Measurements from ENCODE around the gene ZNF33B.
"Not testable (repeated sequence)": the region's sequence is repeated elsewhere in the genome, so short reads cannot be mapped to it uniquely, and the experiment has no call there.

Gene ZNF33B

GRCh38 chr10:42638055-42638820, at the start of gene ZNF33B:
TSS of gene ZNF33B (minus strand) at chr10:42638570. CDS start at chr10:42636928, 1,642 bp downstream.
- peak; percentile 87 for DNase-seq (ENCODE audit: low spot score)

- DNase-seq (ENCODE audit: low spot score) = no peak
Measured at GRCh38 chr10:42684517-42684916, 46.1 kb upstream of the ZNF33B start.

DNA sequence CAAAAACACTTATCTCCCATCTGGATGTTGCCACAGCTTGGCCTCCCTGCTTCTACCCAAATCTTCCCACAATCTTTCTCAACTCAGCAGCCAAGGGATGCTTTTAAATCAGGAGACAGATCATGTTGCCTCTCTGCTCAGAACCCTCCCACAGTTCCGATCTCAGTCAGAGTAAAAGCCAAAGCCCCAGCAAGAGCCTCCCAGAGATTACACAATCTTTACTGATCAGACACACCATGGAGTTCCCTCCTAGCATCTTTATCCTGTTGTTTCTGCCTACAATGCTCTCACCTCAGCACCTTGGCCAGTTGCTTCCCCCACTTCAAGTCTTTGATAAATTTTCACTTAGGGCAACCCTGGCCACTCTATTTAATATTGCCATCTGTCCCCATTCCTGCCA, 41.9 kb upstream of the ZNF33B start:
- DNase-seq (ENCODE audit: low spot score) = no peak

- DNase-seq (ENCODE audit: low spot score) = not testable (repeated sequence)
Measured at GRCh38 chr10:42665181-42665979, 27.0 kb upstream of the ZNF33B start.

DNA sequence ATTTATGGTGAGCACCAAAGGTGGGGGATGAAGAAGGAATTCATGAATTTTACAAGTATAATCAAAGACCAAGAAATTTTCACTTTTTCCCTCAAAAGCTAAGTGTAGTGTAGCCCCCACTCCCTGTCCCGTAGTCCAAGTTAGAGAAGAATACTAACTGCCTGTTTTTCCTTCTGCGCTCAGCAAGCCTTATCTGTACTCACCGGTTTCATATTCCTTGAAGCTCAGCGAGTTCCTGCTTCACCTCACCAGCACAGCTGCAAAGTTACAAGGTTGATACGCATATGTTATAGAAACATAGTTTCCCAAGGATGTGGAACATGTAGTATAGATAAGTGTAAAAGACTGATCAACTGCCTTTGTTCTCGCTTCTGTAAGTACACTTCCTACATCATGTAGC, 16.0 kb upstream of the ZNF33B start:
- DNase-seq (ENCODE audit: low spot score) = no peak

- DNase-seq (ENCODE audit: low spot score) = no peak
Measured at GRCh38 chr10:42652858-42653257, 14.5 kb upstream of the ZNF33B start.

GRCh38 chr10:42650374-42650773, 12.0 kb upstream of the ZNF33B start:
- peak; percentile 33 for DNase-seq (ENCODE audit: low spot score)

- DNase-seq (ENCODE audit: low spot score) = no peak
Measured at GRCh38 chr10:42648512-42648911, 10.1 kb upstream of the ZNF33B start.

DNA sequence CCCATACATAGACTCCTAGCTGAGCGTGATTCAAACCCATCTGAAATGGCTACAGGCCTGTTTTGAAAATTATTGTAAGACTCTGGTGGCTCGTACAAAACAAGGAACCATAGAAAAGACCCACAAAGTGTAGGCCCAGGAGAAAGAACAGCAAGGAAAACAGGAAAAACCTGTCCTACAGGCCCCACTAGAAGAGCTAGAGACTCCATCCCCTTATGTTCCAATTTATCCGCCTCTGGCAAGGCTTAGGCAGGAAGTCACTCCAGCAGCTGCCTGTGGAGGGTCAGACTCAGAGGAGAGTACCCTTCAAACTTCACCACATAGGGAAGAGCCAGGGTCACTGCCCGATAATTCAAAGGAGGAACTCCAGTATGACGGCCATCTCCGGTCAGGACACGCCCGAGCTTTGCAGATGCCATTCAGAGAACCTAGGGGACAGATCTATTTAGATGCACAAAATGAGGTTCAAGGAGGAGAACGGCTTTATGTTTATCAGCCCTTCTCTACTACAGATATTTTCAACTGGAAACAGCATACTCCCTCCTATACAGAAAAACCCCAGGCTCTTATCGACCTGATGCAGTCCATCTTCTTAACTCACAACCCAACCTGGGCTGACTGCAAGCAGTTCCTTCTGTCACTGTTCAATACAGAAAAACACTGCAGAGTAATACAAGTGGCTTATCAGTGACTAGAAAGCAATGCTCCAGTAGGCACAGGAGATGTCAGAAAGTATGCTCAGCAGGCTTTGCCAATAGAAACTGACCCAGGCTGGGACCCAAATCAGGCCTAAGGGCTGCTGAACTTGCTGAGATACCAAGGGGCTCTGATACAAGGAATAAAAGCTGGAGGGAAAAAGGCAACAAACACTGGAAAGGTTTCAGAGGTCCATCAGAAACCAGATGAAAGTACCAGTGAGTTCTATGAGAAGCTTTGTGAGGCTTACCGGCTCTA, 8.6 kb upstream of the ZNF33B start:
- DNase-seq (ENCODE audit: low spot score) = no peak

DNA sequence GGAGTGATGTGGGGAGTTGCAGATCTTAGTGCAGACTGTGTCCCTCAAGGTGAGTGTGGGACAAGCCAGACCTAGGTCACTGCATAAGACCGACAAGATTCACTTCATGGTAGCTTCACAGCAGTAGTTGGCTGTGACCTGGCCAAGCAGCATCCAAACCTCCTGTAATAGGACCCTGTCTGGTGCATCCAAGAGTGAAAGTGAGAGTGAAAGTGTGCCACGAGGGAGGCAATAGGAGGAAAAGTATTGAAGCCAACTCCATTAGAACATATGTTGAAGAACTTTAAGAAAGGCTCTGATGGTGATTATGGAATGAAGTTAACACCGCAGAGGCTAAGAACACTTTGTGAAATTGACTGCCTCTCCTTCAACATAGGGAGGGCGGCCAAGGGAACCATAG, 7.8 kb upstream of the ZNF33B start:
- DNase-seq (ENCODE audit: low spot score) = no peak

- DNase-seq (ENCODE audit: low spot score) = no peak
Measured at GRCh38 chr10:42645516-42645915, 7.1 kb upstream of the ZNF33B start.

- DNase-seq (ENCODE audit: low spot score) = no peak
Measured at GRCh38 chr10:42645103-42645502, 6.7 kb upstream of the ZNF33B start.

GRCh38 chr10:42640610-42641229, 2.4 kb upstream of the ZNF33B start:
- DNase-seq (ENCODE audit: low spot score) = no peak

DNA sequence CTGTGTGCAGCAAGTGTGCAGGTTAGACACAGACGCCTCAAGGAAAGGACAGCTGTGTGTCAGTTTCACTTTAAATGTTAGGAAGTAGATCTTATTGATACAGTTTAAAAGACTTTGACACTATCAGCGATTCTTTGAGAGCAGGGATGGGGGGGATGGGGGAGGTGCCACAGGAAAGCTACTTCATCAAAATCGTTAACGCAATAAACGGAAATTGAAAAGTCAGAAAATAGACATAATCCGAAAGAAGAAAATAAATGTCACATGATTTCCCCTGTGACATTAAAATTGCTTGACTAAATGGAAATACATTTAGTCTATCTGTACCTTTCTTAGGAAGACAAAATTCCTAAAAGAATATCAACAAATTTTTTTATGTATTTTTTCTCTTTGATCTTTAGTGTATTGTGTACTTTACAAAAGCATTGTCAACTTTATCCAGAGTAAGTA, 476 bp upstream of the ZNF33B start:
- DNase-seq (ENCODE audit: low spot score) = no peak

GRCh38 chr10:42637648-42638054, 719 bp downstream of the ZNF33B start:
- no peak for DNase-seq (ENCODE audit: low spot score)

- DNase-seq (ENCODE audit: low spot score) = no peak
Measured at GRCh38 chr10:42637142-42637541, 1.2 kb downstream of the ZNF33B start.

DNA sequence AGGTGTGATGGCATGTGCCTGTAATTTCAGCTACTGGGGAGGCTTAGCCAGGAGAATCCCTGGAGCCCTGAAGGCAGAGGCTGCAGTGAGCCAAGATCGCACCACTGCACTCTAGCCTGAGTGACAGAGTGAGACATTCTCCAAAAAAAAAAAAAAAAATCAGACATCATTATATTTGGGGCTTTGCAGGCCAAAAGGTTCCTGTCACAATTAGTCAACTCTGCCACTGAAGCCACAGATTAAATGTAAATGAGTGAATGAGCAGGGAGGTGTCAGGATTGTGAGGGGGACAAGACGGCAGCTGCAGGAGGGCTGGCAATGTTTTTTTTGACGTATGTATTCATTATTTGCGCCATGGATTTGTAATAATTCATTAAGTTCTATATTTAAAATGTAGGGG, 3.3 kb downstream of the ZNF33B start:
- DNase-seq (ENCODE audit: low spot score) = no peak

DNA sequence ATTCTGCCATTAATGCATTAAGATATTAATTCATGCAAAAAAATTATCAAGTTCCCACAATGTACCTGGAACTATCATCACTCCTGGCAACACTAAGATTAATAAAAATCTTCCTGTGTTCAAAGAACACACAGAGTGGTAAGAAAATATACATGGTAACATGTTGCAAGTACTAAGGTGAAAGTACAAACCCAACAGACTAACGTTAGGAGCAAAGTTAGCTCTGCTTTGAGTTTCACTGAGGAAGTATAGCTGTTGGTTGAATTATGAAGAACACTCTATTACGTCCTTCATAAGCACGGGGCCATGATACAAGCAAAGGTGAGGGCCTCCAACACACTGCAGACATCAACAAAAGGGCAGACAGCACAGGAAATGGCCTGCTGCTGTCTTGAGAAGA, 5.8 kb downstream of the ZNF33B start:
- DNase-seq (ENCODE audit: low spot score) = no peak

GRCh38 chr10:42630537-42631134, 7.7 kb downstream of the ZNF33B start:
- no peak for DNase-seq (ENCODE audit: low spot score)

GRCh38 chr10:42623929-42624328, 14.4 kb downstream of the ZNF33B start:
- DNase-seq (ENCODE audit: low spot score) = no peak

- no peak for DNase-seq (ENCODE audit: low spot score)
Measured at GRCh38 chr10:42618424-42618823, 19.9 kb downstream of the ZNF33B start.

Measured in kidney capillary endothelial cell (primary cell).